Endothelial cell of umbilical vein (primary cell): ENCODE data around the gene NAV3. TPM values are rescaled to one million over a fixed set of nuclear protein-coding genes. Genes with fewer than 3 reads are reported as not detected.

Experiments
- BruUV-seq: library from RNA; stranded (reverse); fragments of 400-500 nt; replicated peaks from 2 replicates; lab custom pipeline; 2021; lab: Mats Ljungman, UMichigan
- CTCF ChIA-PET: fragments of 300-600, 350-600 bp; sonication (Branson Sonifier 250); formaldehyde crosslinking; loops from one replicate; lab custom pipeline; 2021; ENCODE audit warnings: antibody characterized with exemption, inconsistent platforms; lab: Charles Lee
- POLR2A ChIA-PET: fragments of 300-600, 350-600 bp; sonication (Branson Sonifier 250); formaldehyde crosslinking; loops from one replicate; lab custom pipeline; 2021; ENCODE audit warnings: antibody characterized with exemption, inconsistent platforms; lab: Charles Lee
- DNase-seq: peaks from one replicate; pipeline ENCODE4 v3.0.0-alpha.2; 2011; ENCODE audit warnings: low read depth, low spot score
- FAIRE-seq: peaks from 2 replicates; lab custom pipeline; 2011; peaks lifted over from hg19 to GRCh38; lab: Jason Lieb, UNC
- H2AFZ ChIP-seq: 2 replicates; pipeline ENCODE4 v1.6.0; 2012; ENCODE audit warnings: low read depth, low read length, control low read depth, inconsistent platforms
- H3K27ac ChIP-seq: 2 replicates; pipeline ENCODE4 v1.5.1; 2011; ENCODE audit warnings: low read depth, mild to moderate bottlenecking, control low read depth, low read length, moderate library complexity; ENCODE audit not compliant: insufficient read depth
- H3K27me3 ChIP-seq, 2 experiments: 2 replicates each; pipeline versions ENCODE4 v1.6.0 to v1.6.1; 2011; ENCODE audit warnings: low read length in 2 of 2, mixed read lengths in 1 of 2; ENCODE audit not compliant: control insufficient read depth in 2 of 2, insufficient read depth in 2 of 2
- H3K36me3 ChIP-seq, 2 experiments: 2 replicates in 1 of 2; 3 replicates in 1 of 2; pipeline ENCODE4 v1.5.1; 2011; ENCODE audit warnings: low read length in 2 of 2, mild to moderate bottlenecking in 1 of 2, moderate library complexity in 1 of 2; ENCODE audit not compliant: control insufficient read depth in 2 of 2, insufficient read depth in 2 of 2; ENCODE audit errors: extremely low read depth in 1 of 2
- H3K4me1 ChIP-seq: 3 replicates; pipeline ENCODE4 v1.5.1; 2011; ENCODE audit warnings: mild to moderate bottlenecking, low read length; ENCODE audit not compliant: control insufficient read depth, insufficient read depth; ENCODE audit errors: extremely low read depth
- H3K4me2 ChIP-seq: 2 replicates; pipeline ENCODE4 v1.6.1; 2011; ENCODE audit warnings: low read length, control low read depth, mixed read lengths; ENCODE audit not compliant: insufficient read depth
- H3K4me3 ChIP-seq, 3 experiments: fragments of 200-600 bp in 1 of 3; sonication (generic), shearing (Covaris generic) in 1 of 3; replicated peaks in 1 of 3; 2 replicates each; pipeline ENCODE4 v1.5.1; 2011 to 2016; ENCODE audit warnings: control low read depth in 3 of 3, low read length in 3 of 3, mild to moderate bottlenecking in 2 of 3, inconsistent platforms in 1 of 3, low read depth in 1 of 3, moderate library complexity in 1 of 3; ENCODE audit not compliant: insufficient read depth in 1 of 3
- H3K79me2 ChIP-seq: 2 replicates; pipeline ENCODE4 v1.6.0; 2012; ENCODE audit warnings: low read length, inconsistent platforms; ENCODE audit not compliant: control insufficient read depth, insufficient read depth
- H3K9ac ChIP-seq: replicated peaks from 2 replicates; pipeline ENCODE3; 2011; ENCODE audit warnings: low read length, control low read depth; ENCODE audit not compliant: insufficient read depth; ENCODE audit errors: extremely low read depth
- H3K9me1 ChIP-seq: replicated peaks from 3 replicates; pipeline ENCODE4 v1.6.0; 2011; ENCODE audit warnings: mild to moderate bottlenecking, low read length; ENCODE audit not compliant: control insufficient read depth, insufficient read depth; ENCODE audit errors: extremely low read depth
- H3K9me3 ChIP-seq: replicated peaks from 2 replicates; pipeline ENCODE4 v1.5.1; 2012; ENCODE audit warnings: low read length, inconsistent platforms; ENCODE audit not compliant: control insufficient read depth, insufficient read depth
- H4K20me1 ChIP-seq: replicated peaks from 2 replicates; pipeline ENCODE3; 2011; ENCODE audit warnings: mild to moderate bottlenecking, low read length; ENCODE audit not compliant: control insufficient read depth, insufficient read depth; ENCODE audit errors: extremely low read depth
- FOS ChIP-seq: IDR thresholded peaks from 2 replicates; pipeline ENCODE4 v1.6.1; 2011; ENCODE audit warnings: mild to moderate bottlenecking, low read length, moderate library complexity, borderline replicate concordance; ENCODE audit not compliant: insufficient read depth
- GATA2 ChIP-seq: IDR thresholded peaks from 2 replicates; pipeline ENCODE4 v1.7.0; 2011; ENCODE audit warnings: low read depth, mild to moderate bottlenecking, moderate library complexity, mixed read lengths, low read length; ENCODE audit not compliant: insufficient read length, insufficient read depth
- MYC ChIP-seq: IDR thresholded peaks from one replicate; pipeline ENCODE4 v1.6.1; 2011; ENCODE audit warnings: mild to moderate bottlenecking, low read depth, low read length
- POLR2A ChIP-seq: IDR thresholded peaks from 2 replicates; pipeline ENCODE4 v1.6.1; 2012; ENCODE audit warnings: low read depth, mild to moderate bottlenecking, control low read depth, low read length
- POLR2AphosphoS5 ChIP-seq: IDR thresholded peaks from 2 replicates; pipeline ENCODE4 v1.6.1; 2012; ENCODE audit warnings: low read depth, mild to moderate bottlenecking, control low read depth, low read length, moderate library complexity; ENCODE audit not compliant: insufficient read depth
- dilution Hi-C: fragments of 300-500 bp; cut with MboI; formaldehyde crosslinking; loops from one replicate; pipeline ENCODE4 v1.15.0; 2019; ENCODE audit warnings: low sequenced_read_pairs; ENCODE audit not compliant: extremely low pct_ligation_motif_present
- intact Hi-C: fragments of 100-400 bp; cut with micrococcal nuclease; formaldehyde crosslinking; loops from one replicate; pipeline ENCODE4 v1.10.0; 2022
- polyA plus RNA-seq, 4 experiments: library from polyadenylated mRNA; depleted of rRNA in 3 of 4; stranded (reverse) in 3 of 4; unstranded in 1 of 4; fragments of >200 nt; gene quantifications; 2 replicates each; pipeline versions ENCODE4 v1.2.1 to v1.2.3, GENCODE V29; 2011 to 2012; ENCODE audit warnings: missing spikeins in 1 of 4
- total RNA-seq: library from RNA; stranded (reverse); gene quantifications from 2 replicates; pipeline ENCODE4 v1.2.3, GENCODE V29; 2021
- TF ChIP-seq, protein P1 (sequence below): IDR thresholded peaks from 2 replicates; pipeline ENCODE4 v1.6.1; 2011; ENCODE audit not compliant: insufficient read depth, insufficient read length
- TF ChIP-seq, protein P2 (sequence below), 2 donors: IDR thresholded peaks; 1 replicate in 1 of 2; 2 replicates in 1 of 2; pipeline ENCODE4 v1.5.1; 2011; ENCODE audit warnings: low read length in 2 of 2, mild to moderate bottlenecking in 2 of 2, moderate library complexity in 2 of 2, control low read depth in 1 of 2, inconsistent platforms in 1 of 2, low read depth in 1 of 2; ENCODE audit not compliant: insufficient read depth in 1 of 2; ENCODE audit errors: extremely low read depth in 1 of 2

NAV3 gene
- total and polyA plus RNA-seq, 2 donors (not counting 3 experiments of a cell fraction or from before 2014, with no cell fraction given): 6.7 to 40.1 TPM

- intact Hi-C loops (loop anchor here (10.0 kb wide), 1 partner anchor 1213 kb away; no protein-coding TSS in a partner anchor), dilution Hi-C loops (no loop called here)
- peak; percentile 41 for TF ChIP-seq POLR2AphosphoS5
- no peak for TF ChIP-seq POLR2A
- peak; percentile 51 for TF ChIP-seq GATA2
- peak; percentile 35 for TF ChIP-seq FOS
- TF ChIP-seq, protein P1, sequence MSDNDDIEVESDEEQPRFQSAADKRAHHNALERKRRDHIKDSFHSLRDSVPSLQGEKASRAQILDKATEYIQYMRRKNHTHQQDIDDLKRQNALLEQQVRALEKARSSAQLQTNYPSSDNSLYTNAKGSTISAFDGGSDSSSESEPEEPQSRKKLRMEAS: no peak
- POLR2A ChIA-PET: no interaction called here
- CTCF ChIA-PET: interaction anchor here (1.2 to 2.1 kb wide), 2 partner anchors 10 to 14 kb away, joined by 4 to 11 read pairs; partner anchors contain the start of gene NAV3
- Histone ChIP-seq H3K4me2 (peak overlapping the region; percentile 52), H3K4me3 (no peak overlapping the region), H3K9ac (no peak overlapping the region), H3K9me3 (no peaks in the 10 kb centered on the region), H3K27me3 (no peaks in the 10 kb centered on the region), H3K27ac (peak overlapping the region; percentile 4), H3K4me1 (peaks cover 31% of the 10 kb centered on the region), H3K79me2 (no peaks in the 10 kb centered on the region), H3K9me1 (no peaks in the 10 kb centered on the region), H4K20me1 (no peaks in the 10 kb centered on the region), H2AFZ (no peak overlapping the region), H3K36me3 (no peaks in the 10 kb centered on the region)
- DNase-seq (peak; percentile 83), FAIRE-seq (no peak)
- BruUV-seq: no TSS peak
These were observed 10.8 kb downstream of the NAV3 start for GRCh38 chr12:77841521-77841920.

DNA sequence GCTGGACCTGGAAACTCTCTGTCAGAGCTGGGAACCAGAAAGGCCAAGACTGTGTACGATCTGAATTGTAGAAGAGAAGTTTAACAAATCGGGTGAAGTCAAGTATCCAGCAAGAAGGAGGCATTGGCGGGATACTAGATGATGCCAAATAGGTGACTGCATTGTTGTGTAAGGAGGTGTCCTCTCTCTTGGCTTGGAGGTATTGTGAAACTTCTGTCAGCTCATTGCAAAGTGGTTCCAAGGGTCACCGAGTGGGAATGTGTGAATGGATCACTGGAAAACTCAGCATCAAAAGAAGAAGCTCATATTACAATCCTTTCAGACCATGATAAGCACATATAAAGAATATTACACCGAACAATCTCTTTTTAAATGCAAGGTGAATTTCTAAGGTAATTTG, 11.7 kb downstream of the NAV3 start:
- ChIA-PET POLR2A (no interaction called here), CTCF (interaction anchor here (1.0 to 2.1 kb wide), 6 partner anchors 11 to 83 kb away, joined by 3 to 11 read pairs (median 4); partner anchors contain the start of gene NAV3)

More for the DNA sequence above, 11.7 kb downstream of the NAV3 start:
- no peak overlapping the region for H3K4me2 ChIP-seq
- dilution Hi-C loops: no loop called here
- no peak overlapping the region for H3K27ac ChIP-seq
- peaks cover 40% of the 10 kb centered on the region for H3K4me1 ChIP-seq
- no peaks in the 10 kb centered on the region for H4K20me1 ChIP-seq
- no peak overlapping the region for H3K4me3 ChIP-seq
- H3K79me2 ChIP-seq: no peaks in the 10 kb centered on the region
- H3K9me3 ChIP-seq: no peaks in the 10 kb centered on the region
- no peaks in the 10 kb centered on the region for H3K9me1 ChIP-seq
- no peaks in the 10 kb centered on the region for H3K36me3 ChIP-seq
- no peak overlapping the region for H2AFZ ChIP-seq
- intact Hi-C loops: loop anchor here (10.0 kb wide), 1 partner anchor 1212 kb away; no protein-coding TSS in a partner anchor
- TF ChIP-seq, protein P1: no peak
- TF ChIP-seq POLR2AphosphoS5 (no peak), FOS (no peak), GATA2 (no peak), POLR2A (no peak), MYC (no peak)
- TF ChIP-seq, protein P2, sequence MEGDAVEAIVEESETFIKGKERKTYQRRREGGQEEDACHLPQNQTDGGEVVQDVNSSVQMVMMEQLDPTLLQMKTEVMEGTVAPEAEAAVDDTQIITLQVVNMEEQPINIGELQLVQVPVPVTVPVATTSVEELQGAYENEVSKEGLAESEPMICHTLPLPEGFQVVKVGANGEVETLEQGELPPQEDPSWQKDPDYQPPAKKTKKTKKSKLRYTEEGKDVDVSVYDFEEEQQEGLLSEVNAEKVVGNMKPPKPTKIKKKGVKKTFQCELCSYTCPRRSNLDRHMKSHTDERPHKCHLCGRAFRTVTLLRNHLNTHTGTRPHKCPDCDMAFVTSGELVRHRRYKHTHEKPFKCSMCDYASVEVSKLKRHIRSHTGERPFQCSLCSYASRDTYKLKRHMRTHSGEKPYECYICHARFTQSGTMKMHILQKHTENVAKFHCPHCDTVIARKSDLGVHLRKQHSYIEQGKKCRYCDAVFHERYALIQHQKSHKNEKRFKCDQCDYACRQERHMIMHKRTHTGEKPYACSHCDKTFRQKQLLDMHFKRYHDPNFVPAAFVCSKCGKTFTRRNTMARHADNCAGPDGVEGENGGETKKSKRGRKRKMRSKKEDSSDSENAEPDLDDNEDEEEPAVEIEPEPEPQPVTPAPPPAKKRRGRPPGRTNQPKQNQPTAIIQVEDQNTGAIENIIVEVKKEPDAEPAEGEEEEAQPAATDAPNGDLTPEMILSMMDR (IDR thresholded peaks at IDR 0.05; ENCODE audit: extremely low read depth in 1 of 2, insufficient read depth in 1 of 2, low read depth in 1 of 2, low read length in 2 of 2): no peak
- no TSS peak for BruUV-seq
- no peak for FAIRE-seq
- H3K27me3 ChIP-seq: no peaks in the 10 kb centered on the region
- DNase-seq: no peak
- H3K9ac ChIP-seq: no peak overlapping the region
